Kidney (tissue), 14 donors: ENCODE data around the gene WSCD2. TPM values are rescaled to one million over a fixed set of nuclear protein-coding genes. Genes with fewer than 3 reads are reported as not detected.

Experiments used
- DNase-seq, 5 donors: peaks; one replicate each; pipeline ENCODE4 v3.0.0-alpha.2; 2013 to 2020
- FAIRE-seq: peaks from 2 replicates; lab custom pipeline; 2012; peaks lifted over from hg19 to GRCh38; lab: Jason Lieb, UNC
- H3K27ac ChIP-seq, 2 donors: one replicate each; pipeline ENCODE4 v1.7.0; 2013; ENCODE audit warnings: low read depth in 2 of 2, low read length in 2 of 2, inconsistent platforms in 1 of 2
- H3K27me3 ChIP-seq: one replicate; pipeline ENCODE4 v1.7.1; 2013; ENCODE audit warnings: low read length, inconsistent platforms; ENCODE audit not compliant: control insufficient read depth, insufficient read depth
- H3K36me3 ChIP-seq, 3 donors: one replicate each; pipeline versions ENCODE4 v1.7.0 to v1.7.1; 2013; ENCODE audit warnings: low read length in 3 of 3, control low read depth in 1 of 3, inconsistent platforms in 1 of 3; ENCODE audit not compliant: insufficient read depth in 3 of 3, control insufficient read depth in 2 of 3
- H3K4me1 ChIP-seq, 3 donors: one replicate each; pipeline versions ENCODE4 v1.7.0 to v1.7.1; 2013; ENCODE audit warnings: low read length in 3 of 3, inconsistent platforms in 1 of 3, low read depth in 1 of 3; ENCODE audit not compliant: control insufficient read depth in 2 of 3, insufficient read depth in 2 of 3
- H3K4me3 ChIP-seq, 3 donors: one replicate each; pipeline versions ENCODE4 v1.7.0 to v1.8.1; 2013; ENCODE audit warnings: low read length in 3 of 3, control low read depth in 1 of 3, inconsistent platforms in 1 of 3
- H3K9ac ChIP-seq, 3 donors: one replicate each; pipeline versions ENCODE4 v1.7.0 to v1.7.1; 2013; ENCODE audit warnings: low read length in 3 of 3, control low read depth in 1 of 3, inconsistent platforms in 1 of 3
- H3K9me3 ChIP-seq, 3 donors: one replicate each; pipeline versions ENCODE4 v1.7.0 to v1.7.1; 2013; ENCODE audit warnings: low read length in 3 of 3, control low read depth in 1 of 3, inconsistent platforms in 1 of 3; ENCODE audit not compliant: control insufficient read depth in 2 of 3, insufficient read depth in 1 of 3
- intact Hi-C: fragments of 100-400 bp; cut with DNase I; formaldehyde crosslinking; loops from one replicate; pipeline ENCODE4 v1.11.1; 2022
- polyA plus RNA-seq: library from polyadenylated mRNA; stranded (reverse); fragments of 350-450 nt; fragmentation: Illumina TruSeq; extraction: RNeasy Lipid Tissue Mini Kit (QIAGEN cat#74804); gene quantifications from one replicate; pipeline ENCODE4 v1.2.3, GENCODE V29; 2014; ENCODE audit warnings: low read depth, low replicate concordance; ENCODE audit not compliant: insufficient read depth
- total RNA-seq: library from RNA; stranded (reverse); fragmentation: NEBNext Ultra II Directional; extraction: Animal tissue kit (Norgen Biotek cat#: 25700); gene quantifications from one replicate; pipeline ENCODE4 v1.2.1, GENCODE V29; 2021
- TF ChIP-seq, protein P1 (sequence below): IDR thresholded peaks from 3 replicates; pipeline ENCODE4 v1.5.1; 2012; ENCODE audit warnings: mild to moderate bottlenecking, moderate library complexity, borderline replicate concordance; ENCODE audit not compliant: insufficient read depth; ENCODE audit errors: extremely low read depth
- donor health status: control.
- donor health status: control.
- donor health status: control.
- donor health status: control.
- donor health status: control.
- donor health status: DM: yes; HTN: yes; CAD: no.
- donor health status: Normal renal cell carcinoma (clear cell type).

The WSCD2 gene
- total and polyA plus RNA-seq, 2 donors from 2014 or later: 1.6 to 2.0 TPM

- no peaks in the 10 kb centered on the region for H3K36me3 ChIP-seq
- intact Hi-C loops: no loop called here
- no peak overlapping the region for H3K27ac ChIP-seq
- H3K27me3 ChIP-seq: no peaks in the 10 kb centered on the region
- H3K9me3 ChIP-seq: no peaks in the 10 kb centered on the region
- FAIRE-seq: no peak
- TF ChIP-seq, protein P1, sequence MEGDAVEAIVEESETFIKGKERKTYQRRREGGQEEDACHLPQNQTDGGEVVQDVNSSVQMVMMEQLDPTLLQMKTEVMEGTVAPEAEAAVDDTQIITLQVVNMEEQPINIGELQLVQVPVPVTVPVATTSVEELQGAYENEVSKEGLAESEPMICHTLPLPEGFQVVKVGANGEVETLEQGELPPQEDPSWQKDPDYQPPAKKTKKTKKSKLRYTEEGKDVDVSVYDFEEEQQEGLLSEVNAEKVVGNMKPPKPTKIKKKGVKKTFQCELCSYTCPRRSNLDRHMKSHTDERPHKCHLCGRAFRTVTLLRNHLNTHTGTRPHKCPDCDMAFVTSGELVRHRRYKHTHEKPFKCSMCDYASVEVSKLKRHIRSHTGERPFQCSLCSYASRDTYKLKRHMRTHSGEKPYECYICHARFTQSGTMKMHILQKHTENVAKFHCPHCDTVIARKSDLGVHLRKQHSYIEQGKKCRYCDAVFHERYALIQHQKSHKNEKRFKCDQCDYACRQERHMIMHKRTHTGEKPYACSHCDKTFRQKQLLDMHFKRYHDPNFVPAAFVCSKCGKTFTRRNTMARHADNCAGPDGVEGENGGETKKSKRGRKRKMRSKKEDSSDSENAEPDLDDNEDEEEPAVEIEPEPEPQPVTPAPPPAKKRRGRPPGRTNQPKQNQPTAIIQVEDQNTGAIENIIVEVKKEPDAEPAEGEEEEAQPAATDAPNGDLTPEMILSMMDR: no peak
- no peaks in the 10 kb centered on the region for H3K4me1 ChIP-seq
- no peak for DNase-seq
- H3K9ac ChIP-seq: no peak overlapping the region
- no peak overlapping the region for H3K4me3 ChIP-seq
Observed at GRCh38 chr12:108150436-108150835, 21.3 kb downstream of the WSCD2 start.

DNA sequence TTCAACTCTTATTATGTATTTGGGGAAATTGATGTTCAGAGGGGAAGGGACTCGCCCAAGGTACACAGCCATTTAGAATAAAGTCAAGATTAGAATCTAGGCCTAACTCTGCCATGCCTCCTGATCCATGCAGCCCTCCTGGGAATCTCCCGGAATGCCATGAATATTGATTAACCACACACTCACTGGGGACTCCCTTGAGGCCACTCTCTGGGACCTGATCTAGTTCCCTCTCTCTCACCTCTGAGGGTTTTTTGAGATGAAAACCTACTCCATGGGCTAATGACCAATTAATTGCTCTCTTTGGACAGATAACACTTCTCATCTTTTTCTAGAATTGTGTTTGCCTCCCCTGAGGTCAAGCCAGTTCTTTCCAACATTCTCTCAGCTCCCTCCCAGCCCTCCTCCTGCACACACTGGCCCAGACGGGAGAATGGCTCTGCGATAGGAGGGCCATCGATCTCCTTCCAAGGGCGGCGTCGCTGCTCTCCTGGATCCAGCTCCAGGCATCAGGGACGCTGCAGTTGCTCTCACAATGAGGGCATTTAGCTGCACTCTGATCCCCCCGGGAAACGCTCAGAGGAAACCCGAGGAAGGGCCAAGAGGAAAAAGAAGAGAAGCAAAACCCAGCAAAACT, 22.6 kb downstream of the WSCD2 start:
- Histone ChIP-seq H3K36me3 (no peaks in the 10 kb centered on the region), H3K9ac (no peak overlapping the region), H3K4me1 (no peaks in the 10 kb centered on the region), H3K27me3 (no peaks in the 10 kb centered on the region), H3K27ac (no peak overlapping the region), H3K4me3 (no peak overlapping the region), H3K9me3 (no peaks in the 10 kb centered on the region)
- intact Hi-C loops: no loop called here
- no peak for FAIRE-seq
- TF ChIP-seq, protein P1: no peak
- no peak for DNase-seq

- no peak overlapping the region for H3K4me3 ChIP-seq
- H3K27me3 ChIP-seq: no peaks in the 10 kb centered on the region
- TF ChIP-seq, protein P1: no peak
- no peak overlapping the region for H3K9ac ChIP-seq
- no peaks in the 10 kb centered on the region for H3K9me3 ChIP-seq
- no peaks in the 10 kb centered on the region for H3K4me1 ChIP-seq
- H3K27ac ChIP-seq: no peak overlapping the region
- H3K36me3 ChIP-seq: no peaks in the 10 kb centered on the region
- no peak for FAIRE-seq
- intact Hi-C loops: no loop called here
- no peak for DNase-seq
Observed at GRCh38 chr12:108152170-108152538, 23.1 kb downstream of the WSCD2 start.

GRCh38 chr12:108156717-108157116, 27.6 kb downstream of the WSCD2 start:
- intact Hi-C loops: no loop called here
- no peaks in the 10 kb centered on the region for H3K36me3 ChIP-seq
- no peak overlapping the region for H3K27ac ChIP-seq
- H3K4me3 ChIP-seq: no peak overlapping the region
- no peaks in the 10 kb centered on the region for H3K9me3 ChIP-seq
- DNase-seq (no peak), FAIRE-seq (no peak)
- H3K4me1 ChIP-seq: no peaks in the 10 kb centered on the region
- H3K9ac ChIP-seq: no peak overlapping the region
- TF ChIP-seq, protein P1: no peak
- H3K27me3 ChIP-seq: no peaks in the 10 kb centered on the region
